B cell (primary cell): Measurements from ENCODE around the gene C5. TPM values are rescaled to one million over a fixed set of nuclear protein-coding genes. Genes with fewer than 3 reads are reported as not detected.

Experiments
- ATAC-seq: fragments of 200-7000 bp; cut with Tn5 transposase; one replicate; pipeline ENCODE4 v1.10.0; 2021; ENCODE audit warnings: low read depth, mild to moderate bottlenecking, moderate number of reproducible peaks, moderate library complexity
- CTCF ChIA-PET: fragments of 350-600 bp; sonication (Branson Sonifier 250); formaldehyde crosslinking; loops from one replicate; lab custom pipeline; 2021; ENCODE audit warnings: antibody characterized with exemption, inconsistent platforms; lab: Charles Lee
- POLR2A ChIA-PET: fragments of 350-600 bp; sonication (Branson Sonifier 250); formaldehyde crosslinking; loops from one replicate; lab custom pipeline; 2021; ENCODE audit warnings: antibody characterized with exemption; lab: Charles Lee
- DNase-seq: peaks from one replicate; pipeline ENCODE4 v3.0.0; 2013
- H2AFZ ChIP-seq: 2 replicates; pipeline ENCODE4 v1.6.1; 2012; ENCODE audit warnings: mild to moderate bottlenecking, low read depth, low read length; ENCODE audit not compliant: insufficient read depth, poor library complexity, severe bottlenecking
- H3K27ac ChIP-seq, 2 donors: 1 replicate in 1 of 2; 2 replicates in 1 of 2; pipeline ENCODE4 v1.5.1; 2012 to 2013; ENCODE audit warnings: low read length in 2 of 2, mild to moderate bottlenecking in 2 of 2, moderate library complexity in 1 of 2
- H3K27me3 ChIP-seq, 4 experiments: fragments of 200-600 bp in 1 of 4; sonication (generic) in 1 of 4; replicated peaks in 1 of 4; 1 replicate in 2 of 4; 2 replicates in 2 of 4; pipeline versions ENCODE4 v1.6.1 to v1.7.0; 2013 to 2016; ENCODE audit warnings: low read length in 3 of 4, mild to moderate bottlenecking in 2 of 4, mixed read lengths in 1 of 4, moderate library complexity in 1 of 4; ENCODE audit not compliant: insufficient read depth in 4 of 4, control insufficient read depth in 3 of 4; ENCODE audit errors: control extremely low read depth in 1 of 4
- H3K36me3 ChIP-seq, 2 experiments: replicated peaks in 1 of 2; 1 replicate in 1 of 2; 2 replicates in 1 of 2; pipeline versions ENCODE4 v1.6.1 to v1.7.1; 2013; ENCODE audit warnings: low read length in 1 of 2; ENCODE audit not compliant: insufficient read depth in 2 of 2, control insufficient read depth in 1 of 2; ENCODE audit errors: control extremely low read depth in 1 of 2, extremely low read depth in 1 of 2
- H3K4me1 ChIP-seq, 2 donors: fragments of 200-600 bp in 1 of 2; sonication (generic) in 1 of 2; 1 replicate in 1 of 2; 2 replicates in 1 of 2; pipeline versions ENCODE4 v1.5.1 to v1.6.1; 2013 to 2017; ENCODE audit warnings: low read length in 2 of 2; ENCODE audit not compliant: control insufficient read depth in 2 of 2, insufficient read depth in 2 of 2
- H3K4me2 ChIP-seq: replicated peaks from 2 replicates; pipeline ENCODE3; 2012; ENCODE audit warnings: mild to moderate bottlenecking, low read depth, low read length; ENCODE audit not compliant: poor library complexity, severe bottlenecking
- H3K4me3 ChIP-seq, 5 experiments: fragments of 200-600 bp in 1 of 5; sonication (generic) in 1 of 5; 1 replicate in 3 of 5; 2 replicates in 2 of 5; pipeline versions ENCODE4 v1.5.1 to v1.7.0; 2011 to 2016; ENCODE audit warnings: low read length in 4 of 5, mild to moderate bottlenecking in 4 of 5, low read depth in 2 of 5, control low read depth in 1 of 5, moderate library complexity in 1 of 5; ENCODE audit not compliant: insufficient read depth in 1 of 5; ENCODE audit errors: control extremely low read depth in 1 of 5, extremely low read depth in 1 of 5
- H3K79me2 ChIP-seq: fragments of 200-600 bp; sonication (generic); one replicate; pipeline ENCODE4 v1.6.0; 2016; ENCODE audit warnings: low read length; ENCODE audit not compliant: control insufficient read depth, insufficient read depth
- H3K9ac ChIP-seq: fragments of 200-600 bp; sonication (generic); 2 replicates; pipeline ENCODE4 v1.6.1; 2017; ENCODE audit warnings: mild to moderate bottlenecking, low read length, moderate library complexity
- H3K9me3 ChIP-seq, 3 donors: one replicate each; pipeline versions ENCODE4 v1.6.1 to v1.7.1; 2013; ENCODE audit warnings: low read length in 2 of 3; ENCODE audit not compliant: control insufficient read depth in 2 of 3, insufficient read depth in 1 of 3; ENCODE audit errors: control extremely low read depth in 1 of 3
- H4K20me1 ChIP-seq: 2 replicates; pipeline ENCODE4 v1.6.0; 2012; ENCODE audit warnings: mild to moderate bottlenecking, low read length; ENCODE audit not compliant: insufficient read depth, control insufficient read depth, poor library complexity, severe bottlenecking
- H3K27ac Mint-ChIP-seq: one replicate; pipeline ENCODE4 v1.8.0; 2021; ENCODE audit warnings: mixed read lengths
- H3K27me3 Mint-ChIP-seq: one replicate; pipeline ENCODE4 v1.8.0; 2021; ENCODE audit warnings: mixed read lengths
- H3K4me1 Mint-ChIP-seq: one replicate; pipeline ENCODE4 v1.8.0; 2021; ENCODE audit warnings: mixed read lengths
- H3K4me3 Mint-ChIP-seq: one replicate; pipeline ENCODE4 v1.8.0; 2021; ENCODE audit warnings: mixed read lengths
- H3K9me3 Mint-ChIP-seq: one replicate; pipeline ENCODE4 v1.8.0; 2022; ENCODE audit warnings: mixed read lengths; ENCODE audit not compliant: insufficient read depth
- EZH2 ChIP-seq: IDR thresholded peaks from 2 replicates; pipeline ENCODE4 v1.6.1; 2012; ENCODE audit warnings: borderline replicate concordance, low read depth, mild to moderate bottlenecking, moderate library complexity, low read length; ENCODE audit not compliant: insufficient read depth, poor library complexity, severe bottlenecking
- WGBS: methylation state at CpG from one replicate; pipeline ENCODE4 v1.1.5; 2013; ENCODE audit warnings: missing lambda C conversion rate; ENCODE audit not compliant: insufficient coverage; 5-methylcytosine and 5-hydroxymethylcytosine counted together
- intact Hi-C: fragments of 100-400 bp; cut with micrococcal nuclease; formaldehyde crosslinking; loops from one replicate; pipeline ENCODE4 v1.10.0; 2022
- polyA plus RNA-seq: library from polyadenylated mRNA; depleted of rRNA; stranded (reverse); fragments of >200 nt; gene quantifications from 2 replicates; pipeline ENCODE4 v1.2.3, GENCODE V29; 2012
- total RNA-seq, 2 donors: library from RNA; stranded (reverse); fragments of 120-200 nt in 1 of 2; gene quantifications; 1 replicate in 1 of 2; 2 replicates in 1 of 2; pipeline versions ENCODE4 v1.2.3 to v1.2.4, GENCODE V29; 2013 to 2022
- TF ChIP-seq, protein P1 (sequence below): fragments of 200-600 bp; IDR thresholded peaks from one replicate; pipeline ENCODE4 v1.8.0; 2022; ENCODE audit warnings: antibody characterized with exemption, mild to moderate bottlenecking

C5 gene
- total and polyA plus RNA-seq, 2 donors (not counting 1 experiment from before 2014, with no cell fraction given) = 2.7 to 10.4 TPM

GRCh38 chr9:120929229-120929791, 120.8 kb downstream of the C5 start:
- peak overlapping the region; percentile 81 for H3K4me3 Mint-ChIP-seq
- CTCF ChIA-PET = interaction anchor here (0.7 to 1.8 kb wide), 12 partner anchors 8 to 310 kb away, joined by 3 to 11 read pairs (median 4); partner anchors contain the start of gene PHF19
- no peaks in the 10 kb centered on the region for H3K9me3 ChIP-seq
- no peaks in the 10 kb centered on the region for H4K20me1 ChIP-seq
- peak overlapping the region; percentile 90 to 99 for H3K27ac ChIP-seq
- no peaks in the 10 kb centered on the region for H3K27me3 ChIP-seq
- intact Hi-C loops = loop anchor here (2.0 to 5.0 kb wide), 2 partner anchors 137 to 143 kb away; partner anchors contain the start of genes CNTRL and FBXW2
- peaks cover 81 to 89% of the 10 kb centered on the region in 2 donors for H3K4me1 ChIP-seq
- no peaks in the 10 kb centered on the region for H3K9me3 Mint-ChIP-seq
- H3K4me3 ChIP-seq = peak overlapping the region; percentile 8 to 82 (median 67)
- peaks cover 4% of the 10 kb centered on the region for H3K79me2 ChIP-seq
- peak overlapping the region; percentile 98 for H3K4me2 ChIP-seq
- H3K27me3 Mint-ChIP-seq = no peaks in the 10 kb centered on the region
- DNase-seq = no peak
- no peak for ATAC-seq
- peak overlapping the region; percentile 82 for H3K9ac ChIP-seq
- no peaks in the 10 kb centered on the region for H3K36me3 ChIP-seq
- H2AFZ ChIP-seq = peak overlapping the region; percentile 76
- no peak for TF ChIP-seq EZH2
- TF ChIP-seq, protein P1, sequence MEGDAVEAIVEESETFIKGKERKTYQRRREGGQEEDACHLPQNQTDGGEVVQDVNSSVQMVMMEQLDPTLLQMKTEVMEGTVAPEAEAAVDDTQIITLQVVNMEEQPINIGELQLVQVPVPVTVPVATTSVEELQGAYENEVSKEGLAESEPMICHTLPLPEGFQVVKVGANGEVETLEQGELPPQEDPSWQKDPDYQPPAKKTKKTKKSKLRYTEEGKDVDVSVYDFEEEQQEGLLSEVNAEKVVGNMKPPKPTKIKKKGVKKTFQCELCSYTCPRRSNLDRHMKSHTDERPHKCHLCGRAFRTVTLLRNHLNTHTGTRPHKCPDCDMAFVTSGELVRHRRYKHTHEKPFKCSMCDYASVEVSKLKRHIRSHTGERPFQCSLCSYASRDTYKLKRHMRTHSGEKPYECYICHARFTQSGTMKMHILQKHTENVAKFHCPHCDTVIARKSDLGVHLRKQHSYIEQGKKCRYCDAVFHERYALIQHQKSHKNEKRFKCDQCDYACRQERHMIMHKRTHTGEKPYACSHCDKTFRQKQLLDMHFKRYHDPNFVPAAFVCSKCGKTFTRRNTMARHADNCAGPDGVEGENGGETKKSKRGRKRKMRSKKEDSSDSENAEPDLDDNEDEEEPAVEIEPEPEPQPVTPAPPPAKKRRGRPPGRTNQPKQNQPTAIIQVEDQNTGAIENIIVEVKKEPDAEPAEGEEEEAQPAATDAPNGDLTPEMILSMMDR = peak; percentile 5
- H3K4me1 Mint-ChIP-seq = peaks cover 87% of the 10 kb centered on the region
- POLR2A ChIA-PET = interaction anchor here (0.7 to 3.2 kb wide), 6 partner anchors 16 to 87 kb away, joined by 3 to 14 read pairs (median 4); partner anchors contain the start of gene PSMD5
- 11% methylated on average over 19 of the region's 26 CpGs for WGBS
- H3K27ac Mint-ChIP-seq = peak overlapping the region; percentile 89
